HepG2 (cell line): ENCODE results near the gene CHRNB2. TPM values are rescaled to one million over a fixed set of nuclear protein-coding genes. Genes with fewer than 3 reads are reported as not detected.

Experiments used
- DR1 ChIP-seq: sonication (generic); formaldehyde crosslinking; IDR thresholded peaks from 2 replicates; pipeline ENCODE4 v1.8.0; 2021; ENCODE audit warnings: mild to moderate bottlenecking, missing genetic modification reagents, inconsistent platforms
- JARID2 ChIP-seq: sonication (generic); formaldehyde crosslinking; IDR thresholded peaks from 2 replicates; pipeline ENCODE4 v1.8.1; 2023; ENCODE audit warnings: missing genetic modification reagents, inconsistent platforms; ENCODE audit not compliant: insufficient replicate concordance
- KDM4B ChIP-seq: sonication (generic); formaldehyde crosslinking; IDR thresholded peaks from 2 replicates; pipeline ENCODE4 v1.4.0; 2020; ENCODE audit warnings: missing genetic modification reagents
- MLXIP ChIP-seq: sonication (generic); formaldehyde crosslinking; IDR thresholded peaks from 2 replicates; pipeline ENCODE4 v1.9.0; 2021; ENCODE audit warnings: missing genetic modification reagents, borderline replicate concordance
- NCOA2 ChIP-seq: sonication (generic); formaldehyde crosslinking; IDR thresholded peaks from 2 replicates; pipeline ENCODE4 v1.8.0; 2022; ENCODE audit warnings: inconsistent platforms
- NFIB ChIP-seq: sonication (generic); formaldehyde crosslinking; IDR thresholded peaks from 2 replicates; pipeline ENCODE4 v1.9.0; 2021; ENCODE audit warnings: missing genetic modification reagents, mild to moderate bottlenecking, borderline replicate concordance
- NFRKB ChIP-seq: fragments of 450-650 bp; IDR thresholded peaks from 2 replicates; pipeline ENCODE4 v1.6.1; 2017
- PTBP1 ChIP-seq: fragments of 200-400 bp; formaldehyde crosslinking; IDR thresholded peaks from 2 replicates; pipeline ENCODE4 v1.6.1; 2018; ENCODE audit warnings: low read length, low read depth; ENCODE audit not compliant: poor library complexity, severe bottlenecking
- TAF15 ChIP-seq: fragments of 200-400 bp; formaldehyde crosslinking; IDR thresholded peaks from one replicate; pipeline ENCODE4 v1.6.1; 2018; ENCODE audit warnings: mild to moderate bottlenecking, low read depth, low read length; ENCODE audit not compliant: poor library complexity, severe bottlenecking
- TGIF2 ChIP-seq: IDR thresholded peaks from 2 replicates; pipeline ENCODE4 v1.6.1; 2016; ENCODE audit warnings: control low read depth, missing compliant biosample characterization
- ZNF589 ChIP-seq: sonication (generic); formaldehyde crosslinking; conservative IDR thresholded peaks from 2 replicates; pipeline ENCODE4 v1.8.0; 2022; ENCODE audit warnings: mild to moderate bottlenecking, moderate library complexity, missing genetic modification reagents
- ZNF614 ChIP-seq: IDR thresholded peaks from 2 replicates; pipeline ENCODE4 v1.6.1; 2018; ENCODE audit warnings: missing biosample characterization, missing genetic modification reagents, inconsistent platforms, borderline replicate concordance
- ZSCAN21 ChIP-seq: sonication (generic); formaldehyde crosslinking; IDR thresholded peaks from 2 replicates; pipeline ENCODE4 v1.8.0; 2022; ENCODE audit warnings: mild to moderate bottlenecking, missing genetic modification reagents, moderate library complexity, borderline replicate concordance
- ZZZ3 ChIP-seq: sonication (generic); formaldehyde crosslinking; IDR thresholded peaks from 2 replicates; pipeline ENCODE4 v1.4.0; 2020; ENCODE audit warnings: missing genetic modification reagents, mild to moderate bottlenecking, borderline replicate concordance
- polyA plus RNA-seq, 8 experiments: library from polyadenylated mRNA; depleted of rRNA in 3 of 8; stranded (reverse) in 7 of 8; unstranded in 1 of 8; fragments of >200 nt; fragmentation: Illumina TruSeq in 4 of 8; extraction: Trizol in 4 of 8; gene quantifications; 2 replicates each; pipeline versions ENCODE4 v1.2.1 to v1.2.3, GENCODE V29; 2011 to 2016; ENCODE audit warnings: low read depth in 4 of 8, missing spikeins in 1 of 8, mixed read lengths in 1 of 8; ENCODE audit not compliant: insufficient read depth in 1 of 8
- total RNA-seq, 5 experiments: library from RNA; depleted of rRNA; stranded (reverse); fragments of >200 nt; fragmentation: Illumina TruSeq; extraction: Trizol; gene quantifications; 2 replicates each; pipeline ENCODE4 v1.2.3, GENCODE V29; 2016; ENCODE audit warnings: low read depth in 1 of 5
- TF ChIP-seq, protein P1 (sequence below): IDR thresholded peaks from 2 replicates; pipeline ENCODE4 v1.6.1; 2016; ENCODE audit warnings: low read depth, missing genetic modification reagents, missing compliant biosample characterization
- TF ChIP-seq, protein P2 (sequence below): sonication (generic); formaldehyde crosslinking; IDR thresholded peaks from 2 replicates; pipeline ENCODE4 v1.4.0; 2020; ENCODE audit warnings: mild to moderate bottlenecking, missing genetic modification reagents
- TF ChIP-seq, protein P3 (sequence below): sonication (generic); formaldehyde crosslinking; IDR thresholded peaks from 2 replicates; pipeline ENCODE4 v1.8.1; 2023; ENCODE audit warnings: mild to moderate bottlenecking, moderate library complexity, missing genetic modification reagents

CHRNB2 gene
- total and polyA plus RNA-seq, 2 of the 13 experiments (the other 11 are each of a cell fraction or from before 2014, with no cell fraction given): 0.03 to 0.07 TPM

DNA sequence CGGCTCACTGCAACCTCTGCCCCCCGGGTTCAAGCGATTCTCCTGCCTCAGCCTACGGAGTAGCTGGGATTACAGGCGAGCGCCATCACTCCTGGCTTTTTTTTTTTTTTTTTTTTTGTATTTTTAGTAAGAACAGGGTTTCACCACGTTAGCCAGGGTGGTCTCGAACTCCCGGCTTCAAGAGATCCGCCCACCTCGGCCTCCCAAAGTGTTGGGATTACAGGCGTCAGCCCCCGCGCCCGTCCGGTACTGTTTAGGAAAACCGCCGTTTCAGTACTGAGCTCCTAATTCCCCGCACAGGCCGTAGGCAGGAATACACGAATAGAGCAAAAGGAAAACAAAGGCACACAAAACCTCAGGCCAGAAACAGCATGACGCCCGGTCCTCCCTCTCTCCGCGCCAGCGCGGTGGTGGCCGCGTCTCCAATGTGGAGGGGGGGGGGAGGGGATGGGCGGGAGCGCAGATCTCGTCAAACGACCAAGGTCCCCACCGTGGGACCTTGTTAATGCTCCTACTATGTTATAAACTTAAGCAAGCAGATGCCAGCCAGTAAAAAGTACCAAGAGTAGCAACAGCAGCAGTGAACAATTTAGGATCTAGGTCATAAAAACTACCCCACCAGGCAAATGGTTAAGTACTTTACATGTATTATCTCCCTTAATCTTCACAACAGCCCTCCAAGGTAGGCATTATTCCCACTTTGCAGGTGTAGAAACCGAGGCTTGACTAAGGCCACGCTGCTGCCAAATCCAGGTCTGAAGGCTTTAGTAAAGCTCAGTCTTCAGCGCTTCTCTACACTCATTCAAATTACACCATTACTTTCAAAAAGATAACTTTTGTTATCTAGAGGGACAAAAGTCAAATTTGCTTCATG is 41.1 kb downstream of the CHRNB2 start (continued):
- TF ChIP-seq MLXIP (CRISPR knock-in tag): no peak
- TF ChIP-seq ZSCAN21: no peak
- TF ChIP-seq ZZZ3 (CRISPR knock-in tag): no peak
- TF ChIP-seq NFRKB: no peak
- no peak for TF ChIP-seq PTBP1
- TF ChIP-seq, protein P1, sequence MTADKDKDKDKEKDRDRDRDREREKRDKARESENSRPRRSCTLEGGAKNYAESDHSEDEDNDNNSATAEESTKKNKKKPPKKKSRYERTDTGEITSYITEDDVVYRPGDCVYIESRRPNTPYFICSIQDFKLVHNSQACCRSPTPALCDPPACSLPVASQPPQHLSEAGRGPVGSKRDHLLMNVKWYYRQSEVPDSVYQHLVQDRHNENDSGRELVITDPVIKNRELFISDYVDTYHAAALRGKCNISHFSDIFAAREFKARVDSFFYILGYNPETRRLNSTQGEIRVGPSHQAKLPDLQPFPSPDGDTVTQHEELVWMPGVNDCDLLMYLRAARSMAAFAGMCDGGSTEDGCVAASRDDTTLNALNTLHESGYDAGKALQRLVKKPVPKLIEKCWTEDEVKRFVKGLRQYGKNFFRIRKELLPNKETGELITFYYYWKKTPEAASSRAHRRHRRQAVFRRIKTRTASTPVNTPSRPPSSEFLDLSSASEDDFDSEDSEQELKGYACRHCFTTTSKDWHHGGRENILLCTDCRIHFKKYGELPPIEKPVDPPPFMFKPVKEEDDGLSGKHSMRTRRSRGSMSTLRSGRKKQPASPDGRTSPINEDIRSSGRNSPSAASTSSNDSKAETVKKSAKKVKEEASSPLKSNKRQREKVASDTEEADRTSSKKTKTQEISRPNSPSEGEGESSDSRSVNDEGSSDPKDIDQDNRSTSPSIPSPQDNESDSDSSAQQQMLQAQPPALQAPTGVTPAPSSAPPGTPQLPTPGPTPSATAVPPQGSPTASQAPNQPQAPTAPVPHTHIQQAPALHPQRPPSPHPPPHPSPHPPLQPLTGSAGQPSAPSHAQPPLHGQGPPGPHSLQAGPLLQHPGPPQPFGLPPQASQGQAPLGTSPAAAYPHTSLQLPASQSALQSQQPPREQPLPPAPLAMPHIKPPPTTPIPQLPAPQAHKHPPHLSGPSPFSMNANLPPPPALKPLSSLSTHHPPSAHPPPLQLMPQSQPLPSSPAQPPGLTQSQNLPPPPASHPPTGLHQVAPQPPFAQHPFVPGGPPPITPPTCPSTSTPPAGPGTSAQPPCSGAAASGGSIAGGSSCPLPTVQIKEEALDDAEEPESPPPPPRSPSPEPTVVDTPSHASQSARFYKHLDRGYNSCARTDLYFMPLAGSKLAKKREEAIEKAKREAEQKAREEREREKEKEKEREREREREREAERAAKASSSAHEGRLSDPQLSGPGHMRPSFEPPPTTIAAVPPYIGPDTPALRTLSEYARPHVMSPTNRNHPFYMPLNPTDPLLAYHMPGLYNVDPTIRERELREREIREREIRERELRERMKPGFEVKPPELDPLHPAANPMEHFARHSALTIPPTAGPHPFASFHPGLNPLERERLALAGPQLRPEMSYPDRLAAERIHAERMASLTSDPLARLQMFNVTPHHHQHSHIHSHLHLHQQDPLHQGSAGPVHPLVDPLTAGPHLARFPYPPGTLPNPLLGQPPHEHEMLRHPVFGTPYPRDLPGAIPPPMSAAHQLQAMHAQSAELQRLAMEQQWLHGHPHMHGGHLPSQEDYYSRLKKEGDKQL (CRISPR knock-in tag): 0 out of 2 replicates have a peak, but pooled peaks have one; percentile 0
- TF ChIP-seq, protein P2, sequence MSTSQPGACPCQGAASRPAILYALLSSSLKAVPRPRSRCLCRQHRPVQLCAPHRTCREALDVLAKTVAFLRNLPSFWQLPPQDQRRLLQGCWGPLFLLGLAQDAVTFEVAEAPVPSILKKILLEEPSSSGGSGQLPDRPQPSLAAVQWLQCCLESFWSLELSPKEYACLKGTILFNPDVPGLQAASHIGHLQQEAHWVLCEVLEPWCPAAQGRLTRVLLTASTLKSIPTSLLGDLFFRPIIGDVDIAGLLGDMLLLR (CRISPR knock-in tag): no peak
- TF ChIP-seq NFIB (CRISPR knock-in tag): no peak
- TF ChIP-seq TAF15: no peak
- TF ChIP-seq DR1 (CRISPR knock-in tag): no peak
- no peak for TF ChIP-seq NCOA2 (CRISPR knock-in tag)
- TF ChIP-seq, protein P3, sequence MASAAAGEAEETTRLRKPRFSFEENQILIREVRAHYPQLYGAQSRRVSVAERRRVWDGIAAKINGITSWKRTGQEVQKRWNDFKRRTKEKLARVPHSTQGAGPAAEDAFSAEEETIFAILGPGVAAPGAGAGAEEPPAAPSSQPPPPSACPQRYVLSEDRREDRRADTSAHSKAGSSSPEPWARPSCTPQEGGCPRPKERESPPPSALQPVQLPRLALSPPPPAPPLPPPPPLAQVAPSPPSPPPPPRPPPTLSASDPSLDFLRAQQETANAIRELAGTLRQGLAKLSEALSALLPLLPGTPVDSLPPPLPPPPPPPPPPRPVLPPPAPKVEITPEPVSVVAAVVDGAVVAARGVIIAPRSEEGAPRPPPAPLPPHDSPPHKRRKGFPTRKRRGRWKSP: no peak
- no peak for TF ChIP-seq TGIF2 (CRISPR knock-in tag)
- TF ChIP-seq ZNF614 (CRISPR knock-in tag): no peak
- TF ChIP-seq ZNF589 (CRISPR knock-in tag): no peak
- TF ChIP-seq KDM4B (CRISPR knock-in tag): no peak
- no peak for TF ChIP-seq JARID2 (CRISPR knock-in tag)
